Tracheal epithelial cell (primary cell): ENCODE measurements around the gene SLC29A2. TPM values are rescaled to one million over a fixed set of nuclear protein-coding genes. Genes with fewer than 3 reads are reported as not detected.

Source experiments
- total RNA-seq: library from RNA; depleted of rRNA; stranded (reverse); fragments of >200 nt; gene quantifications from 2 replicates; pipeline ENCODE4 v1.2.1, GENCODE V29; 2014

SLC29A2 gene
- 2.2 and 3.2 TPM in 2 replicates for total RNA-seq

GRCh38 chr11:66371627-66372415 lies at the start of gene SLC29A2:
Gene SLC29A2, minus strand, starts transcription at chr11:66371760. Its CDS starts 169 bp downstream, at chr11:66371591.

GRCh38 chr11:66420671-66421476 lies 49.3 kb upstream of the SLC29A2 start, which contains the start of gene NPAS4:
Gene NPAS4, plus strand, starts transcription at chr11:66421035. Its CDS starts 145 bp downstream, at chr11:66421180.

GRCh38 chr11:66347425-66348276 lies 23.9 kb downstream of the SLC29A2 start, which contains the start of gene B4GAT1:
Gene B4GAT1, minus strand, starts transcription at chr11:66347629. Its CDS starts 84 bp downstream, at chr11:66347545.

GRCh38 chr11:66344550-66345315 lies 26.8 kb downstream of the SLC29A2 start, which contains the start of gene BRMS1:
Gene BRMS1, minus strand, starts transcription at chr11:66345104. Its CDS starts 2,870 bp downstream, at chr11:66342234.

GRCh38 chr11:66336234-66337102 lies 35.1 kb downstream of the SLC29A2 start, which contains the start of gene RIN1:
Gene RIN1, minus strand, starts transcription at chr11:66336434. Its CDS starts 32 bp downstream, at chr11:66336402.

GRCh38 chr11:66316849-66317251 lies 54.7 kb downstream of the SLC29A2 start, which contains the start of gene CD248:
Gene CD248, minus strand, starts transcription at chr11:66317044. Its CDS starts 17 bp downstream, at chr11:66317027.

Other genes starting within 250 kb of the SLC29A2 start
- 18.5 and 21.2 TPM in 2 replicates for gene KLC2, start 114.1 kb downstream of the SLC29A2 start, total RNA-seq
- 59.3 and 68.8 TPM in 2 replicates for gene RAB1B, start 103.1 kb downstream of the SLC29A2 start, total RNA-seq
- not detected in 2 replicates for gene CNIH2, start 93.6 kb downstream of the SLC29A2 start, total RNA-seq
- 189 and 200 TPM in 2 replicates for gene YIF1A, start 82.6 kb downstream of the SLC29A2 start, total RNA-seq
- not detected in 2 replicates for gene TMEM151A, start 79.9 kb downstream of the SLC29A2 start, total RNA-seq
- gene CD248, start 54.7 kb downstream of the SLC29A2 start, total RNA-seq, result 0.24 TPM in 1 of 2 replicates, not detected in the other
- gene RIN1, start 35.3 kb downstream of the SLC29A2 start, total RNA-seq, result 33.3 and 64.2 TPM in 2 replicates
- gene BRMS1, start 26.7 kb downstream of the SLC29A2 start, total RNA-seq, result 69.1 and 82.4 TPM in 2 replicates
- 11.6 and 35.0 TPM in 2 replicates for gene B4GAT1, start 24.1 kb downstream of the SLC29A2 start, total RNA-seq
- not detected in 2 replicates for gene NPAS4, start 49.3 kb upstream of the SLC29A2 start, total RNA-seq
- gene MRPL11, start 67.1 kb upstream of the SLC29A2 start, total RNA-seq, result 34.9 and 53.7 TPM in 2 replicates
- 16.1 and 17.7 TPM in 2 replicates for gene PELI3, start 95.1 kb upstream of the SLC29A2 start, total RNA-seq
- gene DPP3, start 108.7 kb upstream of the SLC29A2 start, total RNA-seq, result 54.4 and 85.1 TPM in 2 replicates
- gene BBS1, start 138.9 kb upstream of the SLC29A2 start, total RNA-seq, result 13.0 and 16.4 TPM in 2 replicates
- gene ZDHHC24, start 174.3 kb upstream of the SLC29A2 start, total RNA-seq, result 17.7 and 22.9 TPM in 2 replicates
- gene ACTN3, start 175.1 kb upstream of the SLC29A2 start, total RNA-seq, result not detected in 2 replicates
- 3.2 and 15.9 TPM in 2 replicates for gene CTSF, start 196.8 kb upstream of the SLC29A2 start, total RNA-seq
- 0.48 TPM in 1 of 2 replicates, not detected in the other for gene CCDC87, start 221.3 kb upstream of the SLC29A2 start, total RNA-seq
- gene CCS, start 221.4 kb upstream of the SLC29A2 start, total RNA-seq, result 23.9 and 26.5 TPM in 2 replicates
- gene RBM14, start 244.9 kb upstream of the SLC29A2 start, total RNA-seq, result 8.1 and 10.4 TPM in 2 replicates